ENCODE measurements around the gene LRRC74B. TPM values are rescaled to one million over a fixed set of nuclear protein-coding genes. Genes with fewer than 3 reads are reported as not detected.

Gene LRRC74B
- total RNA-seq, 2 experiments from 2014 or later, result not detected

DNA sequence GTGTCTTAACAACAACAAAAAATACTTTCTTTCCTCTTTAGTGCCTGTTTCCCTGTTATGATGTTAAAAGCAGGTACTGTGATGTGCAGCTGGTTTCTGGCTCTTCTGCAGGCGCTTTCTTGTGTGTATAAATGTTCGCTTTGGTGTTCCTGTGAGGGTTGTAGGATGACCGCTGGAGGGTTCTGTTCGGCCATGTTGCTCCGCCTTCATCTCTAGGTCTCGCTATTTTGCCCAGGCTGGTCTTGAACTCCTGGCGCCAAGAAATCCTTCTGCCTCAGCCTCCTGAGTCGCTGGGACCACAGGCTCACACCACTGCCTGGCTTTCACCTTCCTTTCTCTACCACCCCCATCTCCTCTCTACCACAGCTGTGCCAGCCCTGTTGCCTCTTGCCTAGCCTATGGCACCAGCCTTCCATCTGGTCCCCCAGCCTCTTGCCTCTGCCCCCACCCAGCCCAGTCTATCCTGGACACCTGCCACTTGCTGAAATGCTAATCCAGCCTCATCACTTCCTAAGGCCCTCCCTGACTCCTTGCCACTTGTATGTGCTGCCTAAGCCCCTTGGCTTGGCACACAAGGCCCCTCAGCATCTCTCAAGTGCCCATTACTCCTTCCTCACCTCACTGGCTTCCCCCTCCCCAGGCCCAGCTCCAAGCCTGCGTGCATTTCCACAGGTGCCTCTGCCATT is 5.5 kb downstream of the LRRC74B start:
- no peaks in the 10 kb centered on the region for H3K9me3 Mint-ChIP-seq
- H3K4me3 Mint-ChIP-seq, result no peak overlapping the region
- Histone ChIP-seq H3K36me3 (ENCODE audit: insufficient read depth, low read length) (no peaks in the 10 kb centered on the region), H3K4me1 (ENCODE audit: insufficient read depth, low read length) (peaks cover 11% of the 10 kb centered on the region), H3K27ac (ENCODE audit: low read depth in 1 of 2, low read length in 2 of 2) (no peak overlapping the region), H3K27me3 (ENCODE audit: control insufficient read depth in 1 of 2, insufficient read depth in 2 of 2, low read length in 2 of 2) (no peaks in the 10 kb centered on the region), H3K9me3 (ENCODE audit: control insufficient read depth in 1 of 2, insufficient read depth in 1 of 2, low read length in 2 of 2) (no peaks in the 10 kb centered on the region), H3K4me3 (ENCODE audit: low read length) (no peak overlapping the region)
- intact Hi-C loops (cut with DNase I, micrococcal nuclease), result no loop called here
- peaks cover 9% of the 10 kb centered on the region for H3K4me1 Mint-ChIP-seq (ENCODE audit: low read depth)
- no peak overlapping the region for H3K27ac Mint-ChIP-seq
- no peaks in the 10 kb centered on the region for H3K36me3 Mint-ChIP-seq (ENCODE audit: low read depth)
- TF ChIP-seq, protein P1, sequence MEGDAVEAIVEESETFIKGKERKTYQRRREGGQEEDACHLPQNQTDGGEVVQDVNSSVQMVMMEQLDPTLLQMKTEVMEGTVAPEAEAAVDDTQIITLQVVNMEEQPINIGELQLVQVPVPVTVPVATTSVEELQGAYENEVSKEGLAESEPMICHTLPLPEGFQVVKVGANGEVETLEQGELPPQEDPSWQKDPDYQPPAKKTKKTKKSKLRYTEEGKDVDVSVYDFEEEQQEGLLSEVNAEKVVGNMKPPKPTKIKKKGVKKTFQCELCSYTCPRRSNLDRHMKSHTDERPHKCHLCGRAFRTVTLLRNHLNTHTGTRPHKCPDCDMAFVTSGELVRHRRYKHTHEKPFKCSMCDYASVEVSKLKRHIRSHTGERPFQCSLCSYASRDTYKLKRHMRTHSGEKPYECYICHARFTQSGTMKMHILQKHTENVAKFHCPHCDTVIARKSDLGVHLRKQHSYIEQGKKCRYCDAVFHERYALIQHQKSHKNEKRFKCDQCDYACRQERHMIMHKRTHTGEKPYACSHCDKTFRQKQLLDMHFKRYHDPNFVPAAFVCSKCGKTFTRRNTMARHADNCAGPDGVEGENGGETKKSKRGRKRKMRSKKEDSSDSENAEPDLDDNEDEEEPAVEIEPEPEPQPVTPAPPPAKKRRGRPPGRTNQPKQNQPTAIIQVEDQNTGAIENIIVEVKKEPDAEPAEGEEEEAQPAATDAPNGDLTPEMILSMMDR (IDR thresholded peaks at IDR 0.05), result no peak
- ChIA-PET CTCF (no interaction called here), POLR2A (no interaction called here)
- H3K27me3 Mint-ChIP-seq, result no peaks in the 10 kb centered on the region
- no peak for ATAC-seq (ENCODE audit: poor library complexity)
- no peak for DNase-seq

DNA sequence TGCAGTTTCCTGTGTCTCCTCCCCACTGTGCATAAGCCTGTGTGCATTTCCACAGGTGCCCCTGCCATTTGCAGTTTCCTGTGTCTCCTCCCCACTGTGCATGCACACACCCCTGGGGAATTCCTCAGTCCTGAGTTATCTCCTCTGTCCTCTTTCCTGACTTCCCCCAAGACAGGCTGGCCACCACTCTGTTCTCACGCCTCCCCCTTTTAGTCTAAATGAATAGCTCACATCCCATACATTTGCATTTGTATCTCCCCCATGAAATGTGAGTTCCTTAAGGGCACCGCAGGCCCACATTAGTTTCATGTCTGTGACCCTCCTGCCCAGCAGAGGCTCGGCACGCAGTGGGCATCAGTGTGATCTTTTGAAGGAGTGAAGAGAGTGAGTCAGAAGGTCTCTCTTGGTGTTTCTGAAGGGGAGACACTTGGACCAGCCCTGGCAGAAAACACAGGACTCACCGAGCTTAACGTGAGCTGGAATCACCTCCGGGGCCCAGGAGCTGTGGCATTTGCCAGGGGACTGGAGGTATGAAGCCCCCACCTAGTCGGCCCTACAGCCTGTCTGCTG is 6.2 kb downstream of the LRRC74B start:
- peaks cover 18% of the 10 kb centered on the region for H3K4me1 ChIP-seq (ENCODE audit: insufficient read depth, low read length)
- intact Hi-C loops (cut with DNase I, micrococcal nuclease), result no loop called here
- H3K4me3 ChIP-seq (ENCODE audit: low read length), result no peak overlapping the region
- no peaks in the 10 kb centered on the region for H3K36me3 ChIP-seq (ENCODE audit: insufficient read depth, low read length)
- Mint-ChIP-seq H3K27me3 (no peaks in the 10 kb centered on the region), H3K4me3 (no peak overlapping the region), H3K9me3 (no peaks in the 10 kb centered on the region), H3K36me3 (ENCODE audit: low read depth) (no peaks in the 10 kb centered on the region), H3K27ac (no peak overlapping the region), H3K4me1 (ENCODE audit: low read depth) (peaks cover 15% of the 10 kb centered on the region)
- no peak for ATAC-seq (ENCODE audit: poor library complexity)
- TF ChIP-seq, protein P1 (IDR thresholded peaks at IDR 0.05), result no peak
- no peak overlapping the region for H3K27ac ChIP-seq (ENCODE audit: low read depth in 1 of 2, low read length in 2 of 2)
- H3K9me3 ChIP-seq (ENCODE audit: control insufficient read depth in 1 of 2, insufficient read depth in 1 of 2, low read length in 2 of 2), result no peaks in the 10 kb centered on the region
- H3K27me3 ChIP-seq (ENCODE audit: control insufficient read depth in 1 of 2, insufficient read depth in 2 of 2, low read length in 2 of 2), result no peaks in the 10 kb centered on the region
- POLR2A ChIA-PET, result no interaction called here
- no peak for DNase-seq
- CTCF ChIA-PET, result no interaction called here

DNA sequence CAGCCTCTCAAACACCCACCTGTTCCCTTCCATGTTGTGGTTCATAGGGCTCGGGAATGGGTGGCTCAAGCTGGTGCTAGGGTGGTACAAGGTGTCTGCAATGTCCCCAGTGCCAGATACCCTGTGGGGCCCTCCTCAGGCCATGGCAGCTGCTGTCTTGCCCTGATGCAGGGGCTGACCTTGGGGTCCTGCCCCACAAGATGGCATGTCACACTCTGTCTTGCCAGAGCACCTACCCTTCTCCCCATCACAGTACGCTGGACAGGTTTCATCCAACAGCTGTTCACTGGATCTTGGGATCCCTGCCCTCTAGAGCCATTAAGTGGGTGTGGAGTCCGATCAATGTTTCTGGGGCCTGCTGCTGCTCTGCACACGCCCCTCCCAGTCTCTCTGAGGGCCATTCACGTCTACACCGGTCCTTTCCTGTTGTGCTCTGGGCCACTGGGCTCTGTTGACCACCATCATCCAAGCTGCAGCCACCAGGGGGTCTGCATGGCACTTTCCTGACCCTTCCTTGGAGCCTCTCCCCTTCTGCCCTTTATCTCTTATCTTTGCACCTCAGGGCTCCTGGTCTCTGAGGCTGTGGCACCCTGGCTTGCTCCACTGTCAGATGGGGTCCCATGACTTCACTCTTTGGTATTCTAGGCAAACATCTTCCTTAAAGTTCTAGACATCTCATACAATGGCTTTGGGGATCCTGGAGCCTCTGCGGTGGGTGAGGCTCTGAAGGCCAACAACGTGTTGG is 7.1 kb downstream of the LRRC74B start:
- Mint-ChIP-seq H3K36me3 (ENCODE audit: low read depth) (no peaks in the 10 kb centered on the region), H3K4me1 (ENCODE audit: low read depth) (peaks cover 15% of the 10 kb centered on the region), H3K27ac (no peak overlapping the region), H3K4me3 (no peak overlapping the region), H3K27me3 (no peaks in the 10 kb centered on the region), H3K9me3 (no peaks in the 10 kb centered on the region)
- TF ChIP-seq, protein P1 (IDR thresholded peaks at IDR 0.05), result no peak
- DNase-seq (no peak), ATAC-seq (ENCODE audit: poor library complexity) (no peak)
- no peaks in the 10 kb centered on the region for H3K36me3 ChIP-seq (ENCODE audit: insufficient read depth, low read length)
- intact Hi-C loops (cut with DNase I, micrococcal nuclease), result no loop called here
- CTCF ChIA-PET, result no interaction called here
- POLR2A ChIA-PET, result no interaction called here
- no peak overlapping the region for H3K27ac ChIP-seq (ENCODE audit: low read depth in 1 of 2, low read length in 2 of 2)
- H3K4me1 ChIP-seq (ENCODE audit: insufficient read depth, low read length), result peaks cover 18% of the 10 kb centered on the region
- H3K9me3 ChIP-seq (ENCODE audit: control insufficient read depth in 1 of 2, insufficient read depth in 1 of 2, low read length in 2 of 2), result no peaks in the 10 kb centered on the region
- H3K27me3 ChIP-seq (ENCODE audit: control insufficient read depth in 1 of 2, insufficient read depth in 2 of 2, low read length in 2 of 2), result no peaks in the 10 kb centered on the region
- no peak overlapping the region for H3K4me3 ChIP-seq (ENCODE audit: low read length)

All from CD4-positive, alpha-beta T cell (primary cell).